Measurements from ENCODE around the gene CNIH2. TPM values are rescaled to one million over a fixed set of nuclear protein-coding genes. Genes with fewer than 3 reads are reported as not detected.

The CNIH2 gene
- total RNA-seq, 1 experiment from 2014 or later = 1.3 TPM

- Histone ChIP-seq H3K9ac (ENCODE audit: low read length) (no peak overlapping the region), H3K36me3 (ENCODE audit: control insufficient read depth in 1 of 2, insufficient read depth in 2 of 2, low read length in 2 of 2) (peaks cover 6 to 12% of the 10 kb centered on the region in 2 experiments), H3K4me1 (ENCODE audit: control insufficient read depth in 1 of 2, insufficient read depth in 2 of 2, low read length in 2 of 2) (peaks cover 4 to 25% of the 10 kb centered on the region in 2 experiments), H3K9me3 (ENCODE audit: control insufficient read depth in 1 of 2, insufficient read depth in 1 of 2, low read depth in 1 of 2, low read length in 2 of 2) (no peaks in the 10 kb centered on the region), H4K20me1 (ENCODE audit: insufficient read depth) (no peaks in the 10 kb centered on the region), H3K9me2 (ENCODE audit: insufficient read depth) (no peaks in the 10 kb centered on the region), H3K4me2 (ENCODE audit: low read length) (no peak overlapping the region), H3K27ac (ENCODE audit: low read depth, low read length) (no peak overlapping the region; the same call in 1 of the 2 replicates), H3K27me3 (ENCODE audit: insufficient read depth, low read length) (no peaks in the 10 kb centered on the region), H3K79me2 (ENCODE audit: insufficient read depth, low read length) (peaks cover 17% of the 10 kb centered on the region), H2AFZ (ENCODE audit: low read depth, low read length, poor library complexity, severe bottlenecking) (no peak overlapping the region), H3K4me3 (replicated peaks in 1 of 2; ENCODE audit: low read depth in 1 of 2, low read length in 2 of 2) (no peak overlapping the region)
- ChIA-PET RAD21 (ENCODE audit: low non-redundant PET in 1 of 2, low total read pairs in 2 of 2, uncharacterized antibody in 2 of 2, unreplicated experiment in 2 of 2) (no interaction called here), POLR2A (no interaction called here), CTCF (interaction anchor here (0.7 to 1.0 kb wide), 2 partner anchors 39 to 65 kb away, joined by 3 read pairs; no protein-coding TSS in a partner anchor)
- TF ChIP-seq POLR2A (IDR thresholded peaks at IDR 0.05; ENCODE audit: borderline replicate concordance, extremely low read depth, insufficient read depth, insufficient read length) = no peak
- TF ChIP-seq CTCF (IDR thresholded peaks at IDR 0.05 in 2 of 3, conservative IDR thresholded peaks at IDR 0.05 in 1 of 3; ENCODE audit: borderline replicate concordance in 1 of 3, insufficient read depth in 1 of 3, low read depth in 2 of 3, low read length in 2 of 3) = peak in 2 of 3 experiments; percentile 72 to 75; a peak in 4 of 6 replicates
- no TSS peak for BruUV-seq (replicated peaks)
- intact Hi-C loops (cut with micrococcal nuclease) = no loop called here
- ATAC-seq (no peak), DNase-seq (ENCODE audit: low read depth, low spot score) (no peak)
Measured at GRCh38 chr11:66264914-66265313, 13.1 kb upstream of the CNIH2 start.

- no peaks in the 10 kb centered on the region for H3K9me3 ChIP-seq (ENCODE audit: control insufficient read depth in 1 of 2, insufficient read depth in 1 of 2, low read depth in 1 of 2, low read length in 2 of 2)
- POLR2A ChIA-PET = no interaction called here
- peaks cover 6 to 26% of the 10 kb centered on the region in 2 experiments for H3K4me1 ChIP-seq (ENCODE audit: control insufficient read depth in 1 of 2, insufficient read depth in 2 of 2, low read length in 2 of 2)
- no peak overlapping the region for H3K4me3 ChIP-seq (replicated peaks in 1 of 2; ENCODE audit: low read depth in 1 of 2, low read length in 2 of 2)
- H3K9ac ChIP-seq (ENCODE audit: low read length) = no peak overlapping the region
- peaks cover 8 to 12% of the 10 kb centered on the region in 2 experiments; a peak in 3 of 4 replicates for H3K36me3 ChIP-seq (ENCODE audit: control insufficient read depth in 1 of 2, insufficient read depth in 2 of 2, low read length in 2 of 2)
- RAD21 ChIA-PET (ENCODE audit: low non-redundant PET in 1 of 2, low total read pairs in 2 of 2, uncharacterized antibody in 2 of 2, unreplicated experiment in 2 of 2) = no interaction called here
- ATAC-seq (no peak), DNase-seq (ENCODE audit: low read depth, low spot score) (no peak)
- no TSS peak for BruUV-seq (replicated peaks)
- CTCF ChIA-PET = interaction anchor here (0.7 to 2.6 kb wide), 3 partner anchors 24 to 64 kb away, joined by 3 to 8 read pairs (median 3); partner anchors contain the start of gene YIF1A
- H2AFZ ChIP-seq (ENCODE audit: low read depth, low read length, poor library complexity, severe bottlenecking) = no peak overlapping the region
- intact Hi-C loops (cut with micrococcal nuclease) = no loop called here
- peaks cover 21% of the 10 kb centered on the region for H3K79me2 ChIP-seq (ENCODE audit: insufficient read depth, low read length)
- H3K9me2 ChIP-seq (ENCODE audit: insufficient read depth) = no peaks in the 10 kb centered on the region
- no peak overlapping the region for H3K4me2 ChIP-seq (ENCODE audit: low read length)
- peak overlapping the region; percentile 69; the same call in 1 of the 2 replicates for H3K27ac ChIP-seq (ENCODE audit: low read depth, low read length)
- no peaks in the 10 kb centered on the region for H4K20me1 ChIP-seq (ENCODE audit: insufficient read depth)
- no peaks in the 10 kb centered on the region for H3K27me3 ChIP-seq (ENCODE audit: insufficient read depth, low read length)
- no peak for TF ChIP-seq CEBPB (IDR thresholded peaks at IDR 0.05; ENCODE audit: low read depth)
- TF ChIP-seq SP1 (IDR thresholded peaks at IDR 0.05; ENCODE audit: low read depth) = no peak
- no peak for TF ChIP-seq MAX (IDR thresholded peaks at IDR 0.05)
- TF ChIP-seq POLR2A (IDR thresholded peaks at IDR 0.05; ENCODE audit: borderline replicate concordance, extremely low read depth, insufficient read depth, insufficient read length) = no peak
- no peak for TF ChIP-seq ATF3 (IDR thresholded peaks at IDR 0.05)
- no peak for TF ChIP-seq ELF1 (IDR thresholded peaks at IDR 0.05; ENCODE audit: borderline replicate concordance, low read depth)
- TF ChIP-seq RAD21 (IDR thresholded peaks at IDR 0.05; ENCODE audit: low read depth) = no peak
- no peak for TF ChIP-seq SIN3A (IDR thresholded peaks at IDR 0.05; ENCODE audit: low read depth)
- no peak for TF ChIP-seq TCF7L2 (IDR thresholded peaks at IDR 0.05; ENCODE audit: borderline replicate concordance, extremely low read depth, insufficient read depth, insufficient read length)
- no peak for TF ChIP-seq JUND (IDR thresholded peaks at IDR 0.05)
- TF ChIP-seq ZBTB33 (IDR thresholded peaks at IDR 0.05; ENCODE audit: extremely low read depth, insufficient replicate concordance, low read length) = no peak
- TF ChIP-seq ZFX (IDR thresholded peaks at IDR 0.05) = no peak
- no peak for TF ChIP-seq EZH2phosphoT487 (IDR thresholded peaks at IDR 0.05; ENCODE audit: borderline replicate concordance)
Measured at GRCh38 chr11:66265531-66266377, 12.2 kb upstream of the CNIH2 start.

Measured in HCT116 (cell line).